Activated T-helper 1 cell treated with anti-CD3 and anti-CD28 coated beads, Interleukin-12 subunit alpha, Interleukin-12 subunit beta, Interleukin-2, Interleukin-4 antibody, amounts not matched to agents 30 ng/mL and 10 ng/mL and 1 ng/mL, durations not matched to agents 14 hours and 24 hours and 36 hours (primary cell): ENCODE data around the gene STAC. TPM values are rescaled to one million over a fixed set of nuclear protein-coding genes. Genes with fewer than 3 reads are reported as not detected.
"Not testable (repeated sequence)": the region's sequence is repeated elsewhere in the genome, so short reads cannot be mapped to it uniquely, and the experiment has no call there.

Experiments
- DNase-seq: peaks from one replicate; pipeline ENCODE4 v3.0.0; 2021; ENCODE audit warnings: low spot score
- H3K27ac Mint-ChIP-seq: one replicate; pipeline ENCODE4 v1.8.0; 2021; ENCODE audit warnings: mild to moderate bottlenecking, mixed read lengths
- H3K27me3 Mint-ChIP-seq: one replicate; pipeline ENCODE4 v1.8.0; 2022; ENCODE audit warnings: mild to moderate bottlenecking, moderate library complexity, mixed read lengths; ENCODE audit not compliant: insufficient read depth
- H3K36me3 Mint-ChIP-seq: one replicate; pipeline ENCODE4 v1.8.0; 2021; ENCODE audit warnings: low read depth, mixed read lengths
- H3K4me1 Mint-ChIP-seq: one replicate; pipeline ENCODE4 v1.8.0; 2021; ENCODE audit warnings: low read depth, mixed read lengths
- H3K4me3 Mint-ChIP-seq: one replicate; pipeline ENCODE4 v1.8.0; 2021; ENCODE audit warnings: mild to moderate bottlenecking, moderate library complexity, mixed read lengths
- H3K9me3 Mint-ChIP-seq: one replicate; pipeline ENCODE4 v1.8.0; 2021; ENCODE audit warnings: mixed read lengths
- intact Hi-C: fragments of 100-400 bp; cut with micrococcal nuclease; formaldehyde crosslinking; loops from one replicate; pipeline ENCODE4 v1.15.1; 2024
- total RNA-seq: library from RNA; stranded (reverse); gene quantifications from 2 replicates; pipeline ENCODE4 v1.2.3, GENCODE V29; 2022

The STAC gene
- total RNA-seq, 1 donor from 2014 or later, result not detected

- DNase-seq, result no peak
- no peak overlapping the region for H3K27ac Mint-ChIP-seq
- H3K9me3 Mint-ChIP-seq, result no peaks in the 10 kb centered on the region
- H3K4me1 Mint-ChIP-seq, result no peaks in the 10 kb centered on the region
- intact Hi-C loops, result no loop called here
- H3K36me3 Mint-ChIP-seq, result no peaks in the 10 kb centered on the region
- H3K4me3 Mint-ChIP-seq, result no peak overlapping the region
- H3K27me3 Mint-ChIP-seq, result no peaks in the 10 kb centered on the region
These were observed 177.6 kb downstream of the STAC start for GRCh38 chr3:36557708-36558421.

GRCh38 chr3:36558961-36559360, 178.7 kb downstream of the STAC start:
- no peak overlapping the region for H3K4me3 Mint-ChIP-seq
- no peaks in the 10 kb centered on the region for H3K36me3 Mint-ChIP-seq
- H3K9me3 Mint-ChIP-seq, result no peaks in the 10 kb centered on the region
- H3K27ac Mint-ChIP-seq, result no peak overlapping the region
- H3K4me1 Mint-ChIP-seq, result no peaks in the 10 kb centered on the region
- H3K27me3 Mint-ChIP-seq, result no peaks in the 10 kb centered on the region
- intact Hi-C loops, result no loop called here
- no peak for DNase-seq

GRCh38 chr3:36560685-36561084, 180.4 kb downstream of the STAC start:
- no peaks in the 10 kb centered on the region for H3K9me3 Mint-ChIP-seq
- intact Hi-C loops, result no loop called here

GRCh38 chr3:36561601-36562000, 181.3 kb downstream of the STAC start:
- intact Hi-C loops, result no loop called here
- no peaks in the 10 kb centered on the region for H3K36me3 Mint-ChIP-seq
- no peaks in the 10 kb centered on the region for H3K4me1 Mint-ChIP-seq
- no peak overlapping the region for H3K27ac Mint-ChIP-seq
- H3K4me3 Mint-ChIP-seq, result no peak overlapping the region
- peaks cover under 1% of the 10 kb centered on the region for H3K9me3 Mint-ChIP-seq
- DNase-seq, result no peak
- no peaks in the 10 kb centered on the region for H3K27me3 Mint-ChIP-seq

More at GRCh38 chr3:36560685-36561084, 180.4 kb downstream of the STAC start:
- no peak for DNase-seq
- Mint-ChIP-seq H3K4me3 (no peak overlapping the region), H3K36me3 (no peaks in the 10 kb centered on the region), H3K4me1 (no peaks in the 10 kb centered on the region), H3K27me3 (no peaks in the 10 kb centered on the region), H3K27ac (no peak overlapping the region)

- intact Hi-C loops, result no loop called here
- no peaks in the 10 kb centered on the region for H3K36me3 Mint-ChIP-seq
- H3K27me3 Mint-ChIP-seq, result no peaks in the 10 kb centered on the region
- no peak overlapping the region for H3K27ac Mint-ChIP-seq
- H3K4me1 Mint-ChIP-seq, result no peaks in the 10 kb centered on the region
- no peak overlapping the region for H3K4me3 Mint-ChIP-seq
- DNase-seq, result no peak
- peaks cover 5% of the 10 kb centered on the region for H3K9me3 Mint-ChIP-seq
These were observed 182.6 kb downstream of the STAC start for GRCh38 chr3:36562945-36563344.

GRCh38 chr3:36575241-36575640, 194.9 kb downstream of the STAC start:
- Mint-ChIP-seq H3K4me3 (no peak overlapping the region), H3K27ac (no peak overlapping the region), H3K36me3 (no peaks in the 10 kb centered on the region), H3K9me3 (peaks cover 10% of the 10 kb centered on the region), H3K4me1 (no peaks in the 10 kb centered on the region), H3K27me3 (no peaks in the 10 kb centered on the region)
- intact Hi-C loops, result no loop called here
- DNase-seq, result no peak

GRCh38 chr3:36578418-36578817, 198.1 kb downstream of the STAC start:
- H3K4me3 Mint-ChIP-seq, H3K27me3 Mint-ChIP-seq, DNase-seq, H3K4me1 Mint-ChIP-seq, H3K36me3 Mint-ChIP-seq, H3K27ac Mint-ChIP-seq, intact Hi-C loops, H3K9me3 Mint-ChIP-seq: not testable (repeated sequence)

- Mint-ChIP-seq H3K4me1 (no peaks in the 10 kb centered on the region), H3K27ac (no peak overlapping the region), H3K27me3 (no peaks in the 10 kb centered on the region)
These were observed 199.4 kb downstream of the STAC start for GRCh38 chr3:36579746-36580145.

GRCh38 chr3:36580716-36581115, 200.4 kb downstream of the STAC start:
- Mint-ChIP-seq H3K4me1 (no peaks in the 10 kb centered on the region), H3K9me3 (peaks cover 10% of the 10 kb centered on the region), H3K4me3 (no peak overlapping the region), H3K27me3 (no peaks in the 10 kb centered on the region), H3K27ac (no peak overlapping the region), H3K36me3 (no peaks in the 10 kb centered on the region)
- intact Hi-C loops, result no loop called here
- no peak for DNase-seq

More at GRCh38 chr3:36579746-36580145, 199.4 kb downstream of the STAC start:
- peaks cover 10% of the 10 kb centered on the region for H3K9me3 Mint-ChIP-seq
- no peaks in the 10 kb centered on the region for H3K36me3 Mint-ChIP-seq
- intact Hi-C loops, result no loop called here
- H3K4me3 Mint-ChIP-seq, result no peak overlapping the region
- no peak for DNase-seq

- no peak overlapping the region for H3K4me3 Mint-ChIP-seq
- H3K9me3 Mint-ChIP-seq, result no peaks in the 10 kb centered on the region
- H3K36me3 Mint-ChIP-seq, result no peaks in the 10 kb centered on the region
- H3K4me1 Mint-ChIP-seq, result no peaks in the 10 kb centered on the region
- H3K27ac Mint-ChIP-seq, result no peak overlapping the region
- intact Hi-C loops, result no loop called here
- no peak for DNase-seq
- no peaks in the 10 kb centered on the region for H3K27me3 Mint-ChIP-seq
These were observed 211.7 kb downstream of the STAC start for GRCh38 chr3:36591959-36592358.

GRCh38 chr3:36595511-36595910, 215.2 kb downstream of the STAC start:
- Mint-ChIP-seq H3K36me3 (no peaks in the 10 kb centered on the region), H3K4me3 (no peak overlapping the region), H3K9me3 (no peaks in the 10 kb centered on the region), H3K27ac (no peak overlapping the region), H3K4me1 (no peaks in the 10 kb centered on the region), H3K27me3 (no peaks in the 10 kb centered on the region)
- intact Hi-C loops, result no loop called here
- DNase-seq, result no peak

GRCh38 chr3:36596419-36596818, 216.1 kb downstream of the STAC start:
- no peaks in the 10 kb centered on the region for H3K9me3 Mint-ChIP-seq
- H3K27me3 Mint-ChIP-seq, result no peaks in the 10 kb centered on the region
- intact Hi-C loops, result no loop called here
- H3K36me3 Mint-ChIP-seq, result no peaks in the 10 kb centered on the region
- H3K4me1 Mint-ChIP-seq, result no peaks in the 10 kb centered on the region
- no peak for DNase-seq
- H3K4me3 Mint-ChIP-seq, result no peak overlapping the region
- no peak overlapping the region for H3K27ac Mint-ChIP-seq

GRCh38 chr3:36597422-36597821, 217.1 kb downstream of the STAC start:
- Mint-ChIP-seq H3K36me3 (no peaks in the 10 kb centered on the region), H3K27ac (no peak overlapping the region), H3K27me3 (no peaks in the 10 kb centered on the region), H3K4me1 (no peaks in the 10 kb centered on the region), H3K4me3 (no peak overlapping the region), H3K9me3 (no peaks in the 10 kb centered on the region)
- intact Hi-C loops, result no loop called here
- DNase-seq, result no peak
